NCI-H226 (cell line): ENCODE measurements around the gene STARD8.

Source experiments
- DNase-seq: peaks from one replicate; pipeline ENCODE4 v3.0.0-alpha.2; 2015

Gene STARD8

DNA sequence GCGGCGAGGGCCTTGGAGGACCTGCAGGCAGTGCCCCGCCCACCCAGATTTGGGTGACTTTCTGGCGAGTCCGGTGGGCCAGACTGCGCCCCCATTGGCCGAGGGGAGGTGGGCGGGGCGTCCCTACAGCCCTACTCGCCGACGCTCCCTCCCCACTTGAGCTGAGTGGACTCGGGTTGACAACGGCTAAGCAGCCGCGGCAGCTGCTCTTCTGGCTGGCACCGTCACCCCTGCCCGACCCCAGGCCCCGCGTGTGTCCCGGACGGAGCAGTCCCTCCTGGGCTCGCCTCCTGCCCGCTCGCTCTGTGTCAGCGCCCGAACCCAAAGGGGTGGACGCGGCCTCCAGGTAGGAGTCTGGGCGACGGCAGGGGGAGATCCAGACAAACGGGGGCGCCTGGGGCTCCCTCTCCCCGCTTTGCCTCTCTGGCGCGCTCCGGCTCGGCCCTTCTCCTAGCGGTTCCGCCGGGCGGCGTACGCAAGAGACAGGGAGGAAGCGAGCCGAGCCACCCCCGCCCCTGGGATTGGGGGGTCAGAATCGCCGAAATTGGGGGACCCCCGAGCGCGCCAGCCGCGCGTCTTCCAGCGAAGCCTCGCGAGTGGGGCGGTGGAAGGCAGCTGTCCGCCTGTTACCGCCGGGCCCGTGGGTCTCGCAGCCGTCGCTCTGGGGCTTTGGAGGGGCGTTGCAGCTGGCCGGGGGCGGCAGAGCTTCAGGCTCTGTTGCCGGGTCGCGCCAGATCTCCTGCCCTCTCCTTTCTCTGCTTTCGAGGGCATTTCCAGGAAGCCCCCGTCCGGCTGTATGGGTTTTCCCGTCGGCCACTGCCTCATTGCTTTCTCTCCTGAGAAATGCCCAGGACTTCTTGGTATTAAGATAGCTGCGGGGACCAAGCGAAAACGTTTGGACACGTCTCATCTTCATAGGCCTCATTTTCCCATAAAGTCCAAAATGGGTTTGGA, 46.3 kb downstream of the STARD8 start:
- peak; percentile 28 for DNase-seq

DNA sequence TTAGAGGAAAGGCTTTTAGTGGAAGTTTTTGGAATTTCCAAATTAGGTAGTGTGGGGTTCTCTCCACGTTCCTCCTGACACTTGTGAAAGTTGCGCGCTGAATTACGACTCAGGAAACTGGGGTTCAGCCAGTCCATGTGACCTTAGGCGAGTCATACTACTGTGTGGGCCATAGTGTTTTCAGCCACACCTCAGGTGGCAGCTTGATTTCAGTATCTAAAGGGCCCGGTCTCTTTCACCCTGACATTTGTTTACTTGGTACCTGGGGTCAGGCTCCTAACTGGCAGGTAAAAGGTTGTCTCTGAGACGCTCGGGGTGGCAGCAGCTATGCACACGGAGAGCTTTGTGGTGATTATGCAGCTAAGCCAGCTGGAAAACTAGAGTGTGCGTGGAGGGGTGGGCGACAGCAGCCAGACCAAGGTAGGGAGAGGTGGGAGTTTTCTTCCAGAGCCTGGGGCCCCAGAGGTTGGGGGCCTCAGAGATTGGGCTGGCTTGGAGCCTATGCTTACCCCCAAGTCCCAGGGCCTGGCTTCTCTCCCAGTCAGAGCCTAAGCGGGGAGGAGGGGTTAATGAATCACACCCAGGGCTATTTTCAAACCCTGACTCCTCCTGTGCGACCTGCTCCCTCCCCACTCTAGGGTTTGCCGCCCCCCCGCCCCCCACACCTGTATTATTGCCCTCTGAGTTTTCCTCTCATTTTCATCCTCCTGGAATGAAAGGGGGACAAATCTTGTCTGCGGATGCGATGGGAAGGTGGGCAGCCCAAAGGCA, 47.2 kb downstream of the STARD8 start:
- DNase-seq: peak; percentile 7

DNA sequence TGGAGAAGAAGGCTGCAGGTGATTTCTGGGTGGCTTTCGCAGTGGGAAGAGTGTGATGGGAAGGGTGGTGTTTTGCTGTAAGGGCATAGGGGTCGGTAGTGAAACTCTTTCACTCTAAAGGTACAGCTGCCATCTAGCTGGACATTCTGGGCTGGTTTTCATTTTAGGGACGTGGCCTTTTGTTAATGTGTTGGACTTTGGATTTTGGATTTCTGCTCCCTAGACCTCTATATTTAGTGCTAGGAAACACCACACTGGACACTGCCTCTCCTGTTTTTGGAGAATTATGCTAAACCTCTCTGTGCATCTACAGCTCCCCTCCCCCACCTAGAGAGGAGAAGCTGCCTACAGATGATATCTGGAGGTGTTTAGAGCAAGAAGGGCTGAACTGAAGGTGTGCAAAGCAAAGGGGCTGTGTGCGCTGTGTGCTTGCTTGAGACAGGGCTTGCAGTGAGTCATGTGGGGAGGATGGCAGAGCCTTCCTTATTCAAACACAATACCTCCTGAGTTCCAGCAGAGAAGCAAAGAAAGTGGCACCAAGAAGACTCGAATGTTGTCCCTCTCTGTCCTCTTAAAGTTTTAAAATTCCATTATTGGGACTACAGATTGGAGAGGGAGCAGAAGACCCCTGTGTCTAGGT, 47.9 kb downstream of the STARD8 start:
- DNase-seq: peak; percentile 4

- no peak for DNase-seq
Observed at GRCh38 chrX:68696267-68696990, 49.0 kb downstream of the STARD8 start.

DNA sequence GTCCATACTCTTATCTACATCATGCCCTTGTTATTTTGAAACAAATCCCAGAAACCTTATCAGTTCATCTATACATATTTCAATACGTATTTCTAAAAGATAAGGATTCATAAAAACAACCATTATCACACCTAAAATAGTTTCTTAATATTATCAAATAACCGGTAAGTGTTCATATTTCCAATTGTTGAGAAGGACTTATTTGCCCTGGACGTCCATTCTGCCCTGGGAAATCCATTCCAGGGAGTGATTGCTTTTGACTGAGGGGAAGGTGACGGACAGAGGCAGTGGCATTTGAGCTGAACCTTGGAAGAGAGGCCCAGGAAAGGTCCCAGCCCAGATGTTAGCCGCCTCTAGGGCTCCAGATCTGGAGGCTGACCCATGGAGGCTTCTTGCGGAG, 49.6 kb downstream of the STARD8 start:
- no peak for DNase-seq

DNA sequence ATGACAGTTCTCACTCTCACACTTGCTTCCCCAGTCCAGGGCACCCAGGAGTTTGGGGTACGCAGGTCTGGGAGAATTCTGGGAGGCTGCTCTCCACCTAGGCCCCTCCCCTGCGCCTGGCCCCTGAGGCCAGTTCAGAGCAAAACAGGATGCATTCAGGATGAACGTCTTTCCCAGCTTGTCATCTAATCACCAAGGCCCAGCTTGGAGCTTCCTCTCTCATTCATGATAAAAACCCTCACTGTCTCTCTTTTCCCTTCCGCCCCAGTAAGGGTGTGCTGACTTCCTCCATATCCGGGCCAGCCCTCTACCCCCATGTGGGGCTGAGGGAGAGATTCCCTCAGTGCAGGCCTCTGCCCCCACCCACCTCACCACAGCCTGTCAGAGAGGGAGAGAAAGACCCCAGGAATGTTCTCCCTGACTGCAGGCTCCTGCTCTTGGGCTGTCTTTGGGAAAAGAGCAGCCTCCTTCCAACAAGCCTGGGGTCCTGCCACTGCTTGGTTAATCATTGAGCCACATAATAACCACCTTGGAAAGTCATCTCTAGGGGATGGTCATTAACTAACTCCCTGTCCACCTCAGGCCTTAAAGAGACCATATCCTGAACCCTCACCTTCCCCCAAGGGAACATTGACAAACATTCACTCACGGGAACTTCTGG, 50.1 kb downstream of the STARD8 start:
- DNase-seq: no peak

- no peak for DNase-seq
Observed at GRCh38 chrX:68698942-68699341, 51.5 kb downstream of the STARD8 start.

- peak; percentile 59 for DNase-seq
Observed at GRCh38 chrX:68699960-68700746, 52.7 kb downstream of the STARD8 start.

- no peak for DNase-seq
Observed at GRCh38 chrX:68703369-68703768, 55.9 kb downstream of the STARD8 start.

- DNase-seq: no peak
Observed at GRCh38 chrX:68703846-68704245, 56.4 kb downstream of the STARD8 start.

GRCh38 chrX:68705986-68706385, 58.5 kb downstream of the STARD8 start:
- no peak for DNase-seq

DNA sequence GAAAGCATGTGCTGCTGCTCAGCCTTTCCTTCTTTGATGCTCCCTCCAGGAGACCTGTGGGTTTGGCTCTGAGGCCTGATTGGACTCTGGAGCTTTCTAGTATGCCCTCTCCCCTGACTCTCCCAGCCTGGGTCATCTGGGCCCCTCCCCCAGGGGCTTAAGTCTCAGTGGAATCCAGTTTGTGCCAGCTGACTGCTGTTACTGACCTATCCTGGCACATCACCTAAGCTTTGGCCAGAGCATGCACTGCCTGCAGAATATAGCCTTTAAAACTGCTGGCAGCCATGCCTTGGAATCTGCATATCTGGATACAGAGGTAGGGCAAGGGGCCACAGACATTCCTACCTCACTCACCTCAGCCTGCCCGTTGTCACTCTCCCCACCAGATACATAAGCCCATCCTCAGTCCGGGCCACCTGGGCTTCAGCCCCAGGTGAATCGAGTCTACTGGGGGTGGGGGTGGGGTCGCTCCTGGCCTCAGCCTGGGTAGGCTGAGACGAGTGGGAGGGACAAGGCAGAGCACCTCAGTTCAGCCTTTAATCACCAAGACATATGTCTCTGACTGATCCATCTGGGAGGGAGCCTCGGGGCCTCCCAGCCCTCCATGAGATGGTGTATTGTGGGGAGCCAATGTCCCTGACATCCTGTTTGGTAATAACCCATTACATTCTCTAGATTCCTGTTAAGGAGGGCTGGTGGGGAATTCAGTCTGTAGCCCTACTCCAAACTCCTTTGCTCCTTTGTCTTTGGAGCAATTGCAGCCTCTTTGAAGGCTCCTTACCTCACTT, 61.2 kb downstream of the STARD8 start:
- peak; percentile 39 for DNase-seq

DNA sequence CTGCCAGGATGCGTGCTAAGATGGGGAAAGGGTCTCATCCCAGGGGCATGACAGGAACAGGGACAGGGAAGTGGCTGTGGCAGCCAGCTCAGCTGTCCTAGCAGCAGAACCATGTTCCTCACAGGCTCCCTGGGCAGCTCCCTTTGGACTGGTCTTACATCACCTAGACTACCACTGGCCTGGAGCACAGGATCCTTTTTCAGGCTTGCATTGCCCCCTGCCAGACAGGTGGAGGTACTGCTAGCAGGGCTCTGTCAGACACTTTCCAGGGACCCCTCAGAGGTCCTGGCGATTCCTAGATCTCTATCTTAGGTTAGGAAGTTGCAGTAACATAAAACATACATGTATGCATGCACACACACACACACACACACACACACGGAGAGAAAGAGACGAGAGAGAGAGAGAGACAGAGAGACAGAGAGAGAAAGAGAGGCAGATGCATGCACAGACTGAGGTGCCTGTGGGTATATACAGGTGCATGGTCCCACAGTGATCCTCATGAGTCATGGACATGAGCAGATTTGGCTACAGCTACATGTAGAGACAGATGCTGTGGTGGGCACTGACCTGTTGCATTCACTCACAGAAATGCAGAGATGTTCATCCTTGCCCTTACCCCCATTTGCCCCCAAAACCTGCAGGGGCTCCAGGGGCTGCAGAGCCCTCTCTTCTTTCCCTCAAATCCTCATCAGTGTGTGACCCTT, 63.6 kb downstream of the STARD8 start:
- DNase-seq: no peak

DNA sequence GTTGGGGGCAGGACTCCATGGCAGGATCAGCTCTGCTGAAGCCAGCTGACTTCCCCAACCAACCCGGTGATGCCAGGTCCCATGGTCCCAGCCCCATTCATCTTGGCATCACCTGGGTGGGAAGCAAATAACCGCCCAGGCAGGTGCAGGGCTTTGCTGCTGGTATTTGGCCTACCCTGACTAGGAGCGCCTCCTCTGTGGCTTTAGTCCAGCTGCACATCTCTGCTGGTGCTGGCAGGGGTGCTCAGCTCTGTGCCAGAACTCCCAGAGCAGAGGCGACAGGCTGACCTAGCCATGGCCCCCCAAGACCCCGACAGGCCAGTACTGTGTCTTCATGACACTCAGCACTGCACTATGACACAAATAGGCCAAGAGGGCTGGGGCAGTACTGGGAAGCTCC, 64.4 kb downstream of the STARD8 start:
- no peak for DNase-seq

- DNase-seq: no peak
Observed at GRCh38 chrX:68714856-68715255, 67.4 kb downstream of the STARD8 start.

DNA sequence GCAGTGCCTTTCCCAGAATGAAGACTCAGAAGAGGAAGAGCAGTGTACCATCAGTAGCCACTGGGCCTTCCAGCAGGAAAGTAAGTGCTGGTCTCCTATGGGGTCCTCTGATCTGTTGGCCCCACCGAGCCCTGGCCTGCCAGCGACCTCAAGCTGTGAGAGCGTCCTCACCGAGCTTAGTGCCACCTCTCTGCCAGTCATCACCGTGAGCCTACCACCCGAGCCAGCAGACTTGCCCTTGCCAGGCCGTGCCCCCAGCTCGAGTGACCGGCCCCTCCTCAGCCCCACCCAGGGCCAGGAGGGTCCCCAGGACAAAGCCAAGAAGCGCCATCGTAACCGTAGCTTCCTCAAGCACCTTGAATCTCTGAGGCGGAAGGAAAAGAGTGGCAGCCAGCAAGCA, 69.7 kb downstream of the STARD8 start:
- no peak for DNase-seq

DNA sequence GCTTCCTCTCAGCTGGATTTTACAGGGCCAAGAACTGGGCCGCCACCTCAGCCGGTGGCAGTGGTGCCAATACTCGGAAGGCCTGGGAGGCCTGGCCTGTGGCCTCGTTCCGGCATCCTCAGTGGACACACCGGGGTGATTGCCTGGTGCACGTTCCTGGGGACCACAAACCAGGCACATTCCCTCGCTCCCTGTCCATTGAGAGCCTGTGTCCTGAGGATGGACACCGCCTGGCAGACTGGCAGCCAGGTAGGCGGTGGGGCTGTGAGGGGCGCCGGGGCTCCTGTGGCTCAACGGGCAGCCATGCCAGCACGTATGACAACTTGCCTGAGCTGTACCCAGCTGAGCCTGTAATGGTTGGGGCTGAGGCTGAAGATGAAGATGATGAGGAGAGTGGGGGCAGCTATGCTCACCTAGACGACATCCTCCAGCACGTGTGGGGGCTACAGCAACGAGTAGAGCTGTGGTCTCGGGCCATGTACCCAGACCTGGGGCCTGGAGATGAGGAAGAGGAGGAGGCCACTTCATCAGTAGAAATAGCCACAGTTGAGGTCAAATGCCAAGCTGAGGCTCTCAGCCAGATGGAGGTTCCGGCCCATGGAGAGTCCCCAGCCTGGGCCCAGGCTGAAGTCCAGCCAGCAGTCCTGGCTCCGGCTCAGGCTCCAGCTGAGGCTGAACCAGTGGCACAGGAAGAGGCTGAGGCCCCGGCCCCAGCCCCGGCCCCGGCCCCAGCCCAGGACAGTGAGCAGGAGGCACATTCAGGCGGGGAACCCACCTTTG, 70.4 kb downstream of the STARD8 start:
- DNase-seq: no peak

GRCh38 chrX:68718443-68718820, 71.0 kb downstream of the STARD8 start:
- DNase-seq: no peak
